HepG2 (cell line): ENCODE measurements around the gene RPS27L. TPM values are rescaled to one million over a fixed set of nuclear protein-coding genes. Genes with fewer than 3 reads are reported as not detected.

Experiments
- ATF2 ChIP-seq: sonication (generic); formaldehyde crosslinking; IDR thresholded peaks from 2 replicates; pipeline ENCODE4 v1.4.0; 2020; ENCODE audit warnings: missing genetic modification reagents
- ELK4 ChIP-seq: sonication (generic); formaldehyde crosslinking; IDR thresholded peaks from 2 replicates; pipeline ENCODE4 v1.9.0; 2021; ENCODE audit warnings: missing genetic modification reagents, borderline replicate concordance
- HOXA3 ChIP-seq: sonication (generic); formaldehyde crosslinking; IDR thresholded peaks from 2 replicates; pipeline ENCODE4 v1.5.0; 2020; ENCODE audit warnings: missing genetic modification reagents
- JUND ChIP-seq: sonication (generic); formaldehyde crosslinking; IDR thresholded peaks from 2 replicates; pipeline ENCODE4 v1.8.0; 2022; ENCODE audit warnings: mild to moderate bottlenecking, missing genetic modification reagents
- KMT2A ChIP-seq: sonication (generic); formaldehyde crosslinking; IDR thresholded peaks from 2 replicates; pipeline ENCODE4 v1.4.0; 2020; ENCODE audit warnings: missing genetic modification reagents
- MTA1 ChIP-seq: sonication (generic); formaldehyde crosslinking; IDR thresholded peaks from 2 replicates; pipeline ENCODE4 v1.4.0; 2020; ENCODE audit warnings: missing genetic modification reagents, mild to moderate bottlenecking, borderline replicate concordance
- NCOA2 ChIP-seq: sonication (generic); formaldehyde crosslinking; IDR thresholded peaks from 2 replicates; pipeline ENCODE4 v1.8.0; 2022; ENCODE audit warnings: inconsistent platforms
- NFE2L1 ChIP-seq: sonication (generic); formaldehyde crosslinking; IDR thresholded peaks from 2 replicates; pipeline ENCODE4 v1.4.0; 2020; ENCODE audit warnings: missing genetic modification reagents, mild to moderate bottlenecking, borderline replicate concordance
- NR2F2 ChIP-seq: IDR thresholded peaks from 2 replicates; pipeline ENCODE4 v1.6.1; 2012; ENCODE audit warnings: low read depth, inconsistent platforms, borderline replicate concordance
- STAG1 ChIP-seq: sonication (generic); formaldehyde crosslinking; IDR thresholded peaks from 2 replicates; pipeline ENCODE4 v1.4.0; 2020; ENCODE audit warnings: missing genetic modification reagents
- ZNF10 ChIP-seq: sonication (generic); formaldehyde crosslinking; IDR thresholded peaks from 2 replicates; pipeline ENCODE4 v1.4.0; 2020; ENCODE audit warnings: mild to moderate bottlenecking, low read depth, missing genetic modification reagents, borderline replicate concordance
- ZNF691 ChIP-seq: sonication (generic); formaldehyde crosslinking; IDR thresholded peaks from 2 replicates; pipeline ENCODE4 v1.4.0; 2020; ENCODE audit warnings: missing genetic modification reagents, low read depth, mild to moderate bottlenecking, borderline replicate concordance
- polyA plus RNA-seq, 8 experiments: library from polyadenylated mRNA; depleted of rRNA in 3 of 8; stranded (reverse) in 7 of 8; unstranded in 1 of 8; fragments of >200 nt; fragmentation: Illumina TruSeq in 4 of 8; extraction: Trizol in 4 of 8; gene quantifications; 2 replicates each; pipeline versions ENCODE4 v1.2.1 to v1.2.3, GENCODE V29; 2011 to 2016; ENCODE audit warnings: low read depth in 4 of 8, missing spikeins in 1 of 8, mixed read lengths in 1 of 8; ENCODE audit not compliant: insufficient read depth in 1 of 8
- total RNA-seq, 5 experiments: library from RNA; depleted of rRNA; stranded (reverse); fragments of >200 nt; fragmentation: Illumina TruSeq; extraction: Trizol; gene quantifications; 2 replicates each; pipeline ENCODE4 v1.2.3, GENCODE V29; 2016; ENCODE audit warnings: low read depth in 1 of 5
- TF ChIP-seq, protein P1 (sequence below): sonication (generic); formaldehyde crosslinking; IDR thresholded peaks from 2 replicates; pipeline ENCODE4 v1.8.0; 2023; ENCODE audit warnings: mild to moderate bottlenecking, missing genetic modification reagents
- TF ChIP-seq, protein P2 (sequence below): sonication (generic); formaldehyde crosslinking; IDR thresholded peaks from 2 replicates; pipeline ENCODE4 v1.4.0; 2020; ENCODE audit warnings: missing genetic modification reagents, borderline replicate concordance

RPS27L gene
- total and polyA plus RNA-seq, 2 of the 13 experiments (the other 11 are each of a cell fraction or from before 2014, with no cell fraction given), result 231 to 433 TPM

- TF ChIP-seq, protein P1, sequence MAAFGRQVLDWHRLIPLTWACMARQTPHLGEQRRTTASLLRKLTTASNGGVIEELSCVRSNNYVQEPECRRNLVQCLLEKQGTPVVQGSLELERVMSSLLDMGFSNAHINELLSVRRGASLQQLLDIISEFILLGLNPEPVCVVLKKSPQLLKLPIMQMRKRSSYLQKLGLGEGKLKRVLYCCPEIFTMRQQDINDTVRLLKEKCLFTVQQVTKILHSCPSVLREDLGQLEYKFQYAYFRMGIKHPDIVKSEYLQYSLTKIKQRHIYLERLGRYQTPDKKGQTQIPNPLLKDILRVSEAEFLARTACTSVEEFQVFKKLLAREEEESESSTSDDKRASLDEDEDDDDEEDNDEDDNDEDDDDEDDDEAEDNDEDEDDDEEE (CRISPR knock-in tag), result peak; percentile 14; the same call in 1 of the 2 replicates
- TF ChIP-seq NFE2L1 (CRISPR knock-in tag) (no peak), NR2F2 (no peak; the same call in 1 of the 2 replicates), MTA1 (CRISPR knock-in tag) (no peak), STAG1 (CRISPR knock-in tag) (no peak), KMT2A (CRISPR knock-in tag) (peak; percentile 94), ATF2 (CRISPR knock-in tag) (peak; percentile 67; the same call in 1 of the 2 replicates), NCOA2 (CRISPR knock-in tag) (peak; percentile 54), ZNF691 (CRISPR knock-in tag) (no peak), JUND (no peak), HOXA3 (CRISPR knock-in tag) (peak; percentile 59; the same call in 1 of the 2 replicates), ELK4 (no peak), ZNF10 (CRISPR knock-in tag) (no peak)
- TF ChIP-seq, protein P2, sequence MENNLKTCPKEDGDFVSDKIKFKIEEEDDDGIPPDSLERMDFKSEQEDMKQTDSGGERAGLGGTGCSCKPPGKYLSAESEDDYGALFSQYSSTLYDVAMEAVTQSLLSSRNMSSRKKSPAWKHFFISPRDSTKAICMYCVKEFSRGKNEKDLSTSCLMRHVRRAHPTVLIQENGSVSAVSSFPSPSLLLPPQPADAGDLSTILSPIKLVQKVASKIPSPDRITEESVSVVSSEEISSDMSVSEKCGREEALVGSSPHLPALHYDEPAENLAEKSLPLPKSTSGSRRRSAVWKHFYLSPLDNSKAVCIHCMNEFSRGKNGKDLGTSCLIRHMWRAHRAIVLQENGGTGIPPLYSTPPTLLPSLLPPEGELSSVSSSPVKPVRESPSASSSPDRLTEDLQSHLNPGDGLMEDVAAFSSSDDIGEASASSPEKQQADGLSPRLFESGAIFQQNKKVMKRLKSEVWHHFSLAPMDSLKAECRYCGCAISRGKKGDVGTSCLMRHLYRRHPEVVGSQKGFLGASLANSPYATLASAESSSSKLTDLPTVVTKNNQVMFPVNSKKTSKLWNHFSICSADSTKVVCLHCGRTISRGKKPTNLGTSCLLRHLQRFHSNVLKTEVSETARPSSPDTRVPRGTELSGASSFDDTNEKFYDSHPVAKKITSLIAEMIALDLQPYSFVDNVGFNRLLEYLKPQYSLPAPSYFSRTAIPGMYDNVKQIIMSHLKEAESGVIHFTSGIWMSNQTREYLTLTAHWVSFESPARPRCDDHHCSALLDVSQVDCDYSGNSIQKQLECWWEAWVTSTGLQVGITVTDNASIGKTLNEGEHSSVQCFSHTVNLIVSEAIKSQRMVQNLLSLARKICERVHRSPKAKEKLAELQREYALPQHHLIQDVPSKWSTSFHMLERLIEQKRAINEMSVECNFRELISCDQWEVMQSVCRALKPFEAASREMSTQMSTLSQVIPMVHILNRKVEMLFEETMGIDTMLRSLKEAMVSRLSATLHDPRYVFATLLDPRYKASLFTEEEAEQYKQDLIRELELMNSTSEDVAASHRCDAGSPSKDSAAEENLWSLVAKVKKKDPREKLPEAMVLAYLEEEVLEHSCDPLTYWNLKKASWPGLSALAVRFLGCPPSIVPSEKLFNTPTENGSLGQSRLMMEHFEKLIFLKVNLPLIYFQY (CRISPR knock-in tag), result no peak
Observed at GRCh38 chr15:63157118-63157843, at the start of gene RPS27L (continued).
